H1 (cell line): Measurements from ENCODE around the gene AKAP9. TPM values are rescaled to one million over a fixed set of nuclear protein-coding genes. Genes with fewer than 3 reads are reported as not detected.

Source experiments
- CTCF ChIA-PET: fragments of 300-600 bp; sonication (Branson Sonifier 250); formaldehyde crosslinking; loops from one replicate; lab custom pipeline; 2021; ENCODE audit not compliant: partially characterized antibody; lab: Charles Lee
- POLR2A ChIA-PET: fragments of 300-600 bp; sonication (Branson Sonifier 250); formaldehyde crosslinking; loops from one replicate; lab custom pipeline; 2021; ENCODE audit warnings: inconsistent platforms; ENCODE audit not compliant: partially characterized antibody; lab: Charles Lee
- DNase-seq, 2 experiments: peaks; one replicate each; pipeline versions ENCODE4 v3.0.0 to v3.0.0-alpha.2; 2010 to 2022; ENCODE audit warnings: low spot score in 2 of 2, low read depth in 1 of 2, mixed read lengths in 1 of 2
- FAIRE-seq: peaks from 2 replicates; lab custom pipeline; 2011; peaks lifted over from hg19 to GRCh38; lab: Jason Lieb, UNC
- H2AFZ ChIP-seq: 2 replicates; pipeline ENCODE4 v1.8.1; 2012; ENCODE audit warnings: low read length, inconsistent platforms
- H2AK5ac ChIP-seq: 2 replicates; pipeline ENCODE4 v1.6.1; 2013; ENCODE audit warnings: low read depth, low read length
- H2BK120ac ChIP-seq: replicated peaks from 2 replicates; pipeline ENCODE3; 2013; ENCODE audit warnings: low read depth, low read length, inconsistent platforms
- H2BK12ac ChIP-seq: 2 replicates; pipeline ENCODE4 v1.6.1; 2013; ENCODE audit warnings: low read depth, low read length
- H2BK15ac ChIP-seq: 2 replicates; pipeline ENCODE4 v1.6.1; 2013; ENCODE audit warnings: low read length
- H2BK20ac ChIP-seq: 2 replicates; pipeline ENCODE4 v1.6.1; 2013; ENCODE audit warnings: low read length
- H2BK5ac ChIP-seq: 2 replicates; pipeline ENCODE4 v1.6.1; 2013; ENCODE audit warnings: low read depth, low read length
- H3K14ac ChIP-seq: 2 replicates; pipeline ENCODE4 v1.6.1; 2013; ENCODE audit warnings: inconsistent platforms; ENCODE audit not compliant: insufficient read length
- H3K18ac ChIP-seq: 2 replicates; pipeline ENCODE4 v1.6.1; 2013; ENCODE audit warnings: low read length; ENCODE audit errors: extremely low read depth
- H3K23ac ChIP-seq: 2 replicates; pipeline ENCODE4 v1.6.1; 2013; ENCODE audit warnings: inconsistent platforms; ENCODE audit not compliant: insufficient read length
- H3K23me2 ChIP-seq: 2 replicates; pipeline ENCODE4 v1.6.1; 2013; ENCODE audit warnings: low read depth, low read length
- H3K27ac ChIP-seq: 2 replicates; pipeline ENCODE4 v1.6.1; 2011; ENCODE audit warnings: low read depth, low read length, inconsistent platforms
- H3K27me3 ChIP-seq, 4 experiments: replicated peaks in 1 of 4; 1 replicate in 1 of 4; 2 replicates in 3 of 4; pipeline versions ENCODE4 v1.6.1 to v1.8.1; 2011 to 2013; ENCODE audit warnings: low read length in 3 of 4, mild to moderate bottlenecking in 3 of 4, inconsistent platforms in 2 of 4, mixed read lengths in 2 of 4, moderate library complexity in 1 of 4; ENCODE audit not compliant: control insufficient read depth in 3 of 4, insufficient read depth in 3 of 4; ENCODE audit errors: extremely low read depth in 1 of 4
- H3K36me3 ChIP-seq, 4 experiments: 2 replicates each; pipeline versions ENCODE4 v1.6.1 to v1.8.1; 2011 to 2013; ENCODE audit warnings: mild to moderate bottlenecking in 4 of 4, low read length in 3 of 4, moderate library complexity in 2 of 4, control low read depth in 1 of 4, inconsistent platforms in 1 of 4; ENCODE audit not compliant: insufficient read depth in 4 of 4, control insufficient read depth in 2 of 4
- H3K4ac ChIP-seq: replicated peaks from 2 replicates; pipeline ENCODE3; 2013; ENCODE audit warnings: low read length, low read depth, mixed read lengths, inconsistent platforms; ENCODE audit not compliant: insufficient read length
- H3K4me1 ChIP-seq, 4 experiments: replicated peaks in 1 of 4; 1 replicate in 1 of 4; 2 replicates in 3 of 4; pipeline versions ENCODE4 v1.6.1 to v1.8.1; 2011 to 2013; ENCODE audit warnings: low read length in 3 of 4, inconsistent platforms in 2 of 4, mixed read lengths in 1 of 4; ENCODE audit not compliant: insufficient read depth in 4 of 4, control insufficient read depth in 3 of 4
- H3K4me2 ChIP-seq, 2 experiments: 2 replicates each; pipeline versions ENCODE4 v1.6.1 to v1.8.1; 2011 to 2013; ENCODE audit warnings: low read depth in 2 of 2, low read length in 2 of 2, control low read depth in 1 of 2, inconsistent platforms in 1 of 2, mild to moderate bottlenecking in 1 of 2; ENCODE audit not compliant: insufficient read depth in 1 of 2
- H3K4me3 ChIP-seq, 4 experiments: fragments of 200-600, 300-600 bp in 1 of 4; sonication (generic), shearing (Covaris generic), sonication (Bioruptor Twin) in 1 of 4; 2 replicates each; pipeline versions ENCODE4 v1.5.1 to v1.8.1; 2011 to 2016; ENCODE audit warnings: low read length in 4 of 4, low read depth in 3 of 4, control low read depth in 2 of 4, inconsistent platforms in 2 of 4, mild to moderate bottlenecking in 2 of 4, mixed read lengths in 1 of 4, moderate library complexity in 1 of 4; ENCODE audit not compliant: insufficient read depth in 2 of 4; ENCODE audit errors: extremely low read depth in 1 of 4
- H3K56ac ChIP-seq: replicated peaks from 2 replicates; pipeline ENCODE3; 2013; ENCODE audit warnings: low read depth, mild to moderate bottlenecking, mixed read lengths, low read length, inconsistent platforms; ENCODE audit not compliant: insufficient read length
- H3K79me1 ChIP-seq: 2 replicates; pipeline ENCODE4 v1.6.1; 2013; ENCODE audit warnings: low read depth, low read length, control low read depth
- H3K79me2 ChIP-seq, 2 experiments: 2 replicates each; pipeline versions ENCODE4 v1.6.1 to v1.8.1; 2012 to 2013; ENCODE audit warnings: low read length in 2 of 2, mild to moderate bottlenecking in 2 of 2, inconsistent platforms in 1 of 2; ENCODE audit not compliant: insufficient read depth in 2 of 2, control insufficient read depth in 1 of 2
- H3K9ac ChIP-seq, 4 experiments: replicated peaks in 1 of 4; 1 replicate in 1 of 4; 2 replicates in 3 of 4; pipeline versions ENCODE4 v1.6.1 to v1.8.1; 2011 to 2013; ENCODE audit warnings: low read depth in 3 of 4, low read length in 3 of 4, control low read depth in 2 of 4, mild to moderate bottlenecking in 2 of 4, moderate library complexity in 2 of 4, inconsistent platforms in 1 of 4; ENCODE audit errors: extremely low read depth in 1 of 4
- H3K9me3 ChIP-seq, 2 experiments: 2 replicates each; pipeline versions ENCODE4 v1.6.1 to v1.8.1; 2012 to 2013; ENCODE audit warnings: mild to moderate bottlenecking in 2 of 2, moderate library complexity in 2 of 2, control low read depth in 1 of 2, inconsistent platforms in 1 of 2, low read depth in 1 of 2, low read length in 1 of 2, mixed read lengths in 1 of 2; ENCODE audit not compliant: insufficient read depth in 2 of 2
- H4K20me1 ChIP-seq, 2 experiments: replicated peaks in 1 of 2; 2 replicates each; pipeline versions ENCODE3 to v1.8.1; 2011 to 2013; ENCODE audit warnings: inconsistent platforms in 2 of 2, low read length in 2 of 2, mild to moderate bottlenecking in 1 of 2; ENCODE audit not compliant: insufficient read depth in 2 of 2, control insufficient read depth in 1 of 2
- H4K5ac ChIP-seq: 2 replicates; pipeline ENCODE4 v1.6.1; 2013; ENCODE audit warnings: low read length, low read depth, mixed read lengths, inconsistent platforms; ENCODE audit not compliant: insufficient read length
- H4K8ac ChIP-seq: 2 replicates; pipeline ENCODE4 v1.8.0; 2013; ENCODE audit warnings: mild to moderate bottlenecking, moderate library complexity, low read length, inconsistent platforms; ENCODE audit not compliant: insufficient read depth; ENCODE audit errors: extremely low read depth
- H4K91ac ChIP-seq: replicated peaks from 2 replicates; pipeline ENCODE3; 2013; ENCODE audit warnings: low read length, mixed read lengths, inconsistent platforms; ENCODE audit not compliant: insufficient read length
- CHD1 ChIP-seq: IDR thresholded peaks from 2 replicates; pipeline ENCODE4 v1.6.1; 2012; ENCODE audit warnings: low read depth, low read length, improper control_type of control experiment
- PHF8 ChIP-seq: fragments of 200-600 bp; sonication (generic); conservative IDR thresholded peaks from 2 replicates; pipeline ENCODE4 v1.7.1; 2012; ENCODE audit warnings: low read depth, mild to moderate bottlenecking, inconsistent platforms, low read length, moderate library complexity
- POLR2AphosphoS5 ChIP-seq: IDR thresholded peaks from 2 replicates; pipeline ENCODE4 v1.6.1; 2011; ENCODE audit warnings: low read depth, low read length
- TEAD4 ChIP-seq: IDR thresholded peaks from 2 replicates; pipeline ENCODE4 v1.6.1; 2012; ENCODE audit warnings: low read depth, low read length, inconsistent platforms, mixed read lengths
- WGBS, 2 experiments: shearing (Covaris generic) in 1 of 2; methylation state at CpG; one replicate each; pipeline versions ENCODE4 v1.1.6 to v1.1.7; 2013 to 2015; ENCODE audit warnings: low lambda C conversion rate in 2 of 2, mixed read lengths in 2 of 2, inconsistent platforms in 1 of 2, low coverage in 1 of 2, missing lambda C conversion rate in 1 of 2; ENCODE audit not compliant: insufficient replicate concordance in 2 of 2, insufficient coverage in 1 of 2, insufficient read length in 1 of 2; ENCODE audit errors: extremely low coverage in 1 of 2, missing lambda C conversion rate in 1 of 2; 5-methylcytosine and 5-hydroxymethylcytosine counted together
- polyA plus RNA-seq, 7 experiments: library from polyadenylated mRNA; depleted of rRNA in 3 of 7; stranded (reverse) in 5 of 7; unstranded in 2 of 7; fragments of >200 nt in 5 of 7; fragments of 200-250 nt in 2 of 7; gene quantifications; 1 replicate in 5 of 7; 2 replicates in 1 of 7; 4 replicates in 1 of 7; pipeline versions ENCODE4 v1.2.1 to v1.2.3, GENCODE V29; 2011 to 2013; ENCODE audit warnings: missing spikeins in 2 of 7, mixed read lengths in 2 of 7
- total RNA-seq: library from RNA; stranded (reverse); fragmentation: NEBNext Ultra II Directional; extraction: Animal tissue kit (Norgen Biotek cat#: 25700); gene quantifications from 2 replicates; pipeline ENCODE4 v1.2.1, GENCODE V29; 2021

AKAP9 gene
- total and polyA plus RNA-seq, 2 of the 8 experiments (the other 6 are each of a cell fraction or from before 2014, with no cell fraction given), result 6.2 to 26.3 TPM

- DNase-seq, result peak in 1 of 2 experiments; percentile 49
- Histone ChIP-seq H3K4me2 (peak overlapping the region; percentile 84 to 95), H3K79me1 (no peaks in the 10 kb centered on the region; the same call in 1 of the 2 replicates), H2BK20ac (no peak overlapping the region), H2BK5ac (no peak overlapping the region), H3K9me3 (no peaks in the 10 kb centered on the region), H2BK120ac (no peak overlapping the region), H2BK15ac (no peak overlapping the region), H4K5ac (no peak overlapping the region), H4K91ac (no peak overlapping the region), H3K27ac (no peak overlapping the region), H4K20me1 (no peaks in the 10 kb centered on the region), H3K56ac (no peak overlapping the region), H4K8ac (no peak overlapping the region), H3K4me1 (no peaks in the 10 kb centered on the region), H3K23me2 (peaks cover 3% of the 10 kb centered on the region; the same call in 1 of the 2 replicates), H3K23ac (no peak overlapping the region), H3K14ac (no peak overlapping the region), H3K18ac (peak overlapping the region; percentile 39; the same call in 1 of the 2 replicates), H2BK12ac (no peak overlapping the region), H3K27me3 (peaks cover 4 to 25% (median 13%) of the 10 kb centered on the region in 4 experiments; a peak in 5 of 7 replicates), H3K4ac (no peak overlapping the region), H3K9ac (peak overlapping the region in 3 of 4 experiments; percentile 77 to 94 (median 88); a peak in 6 of 7 replicates), H2AFZ (peak overlapping the region; percentile 57; the same call in 1 of the 2 replicates), H3K36me3 (no peaks in the 10 kb centered on the region), H2AK5ac (no peak overlapping the region), H3K4me3 (peak overlapping the region; percentile 81 to 96 (median 85)), H3K79me2 (peaks cover 0 to 36% of the 10 kb centered on the region in 2 experiments; a peak in 2 of 4 replicates)
- TF ChIP-seq POLR2AphosphoS5 (peak; percentile 48; the same call in 1 of the 2 replicates), PHF8 (no peak), CHD1 (no peak), TEAD4 (no peak)
- ChIA-PET POLR2A (interaction anchor here (0.7 to 1.3 kb wide), 5 partner anchors 29 to 590 kb away, joined by 3 to 5 read pairs (median 3); no protein-coding TSS in a partner anchor), CTCF (interaction anchor here (0.7 to 1.5 kb wide), 3 partner anchors 26 to 60 kb away, joined by 3 to 7 read pairs (median 5); partner anchors contain the start of gene MTERF1)
- 3% methylated on average over 12 of the region's 12 CpGs; no CpG with 5 or more reads in 1 of the 2 experiments for WGBS, 2 experiments
- FAIRE-seq, result peak; percentile 28
Observed at GRCh38 chr7:91940171-91940570, 491 bp upstream of the AKAP9 start.
